Mesenchymal stem cell (in vitro differentiated cells and primary cell): ENCODE measurements around the gene CDHR2.

Experiments used
- DNase-seq: peaks from one replicate; pipeline ENCODE4 v3.0.0-alpha.2; 2013
- H2AFZ ChIP-seq: one replicate; pipeline ENCODE4 v1.6.1; 2013; ENCODE audit warnings: low read depth, mild to moderate bottlenecking, control low read depth, inconsistent platforms, low read length, moderate library complexity
- H2AK5ac ChIP-seq: 2 replicates; pipeline ENCODE4 v1.6.1; 2013; ENCODE audit warnings: low read length, moderate library complexity, mild to moderate bottlenecking, inconsistent platforms; ENCODE audit not compliant: severe bottlenecking
- H2BK120ac ChIP-seq: one replicate; pipeline ENCODE4 v1.6.1; 2013; ENCODE audit warnings: low read depth, mild to moderate bottlenecking, inconsistent platforms, low read length, moderate library complexity
- H2BK12ac ChIP-seq, 2 experiments: one replicate each; pipeline ENCODE4 v1.6.1; 2013; ENCODE audit warnings: inconsistent platforms in 2 of 2, low read length in 2 of 2, mild to moderate bottlenecking in 2 of 2, moderate library complexity in 2 of 2, control low read depth in 1 of 2
- H2BK15ac ChIP-seq: one replicate; pipeline ENCODE4 v1.6.1; 2013; ENCODE audit warnings: mild to moderate bottlenecking, low read depth, inconsistent platforms; ENCODE audit not compliant: poor library complexity, severe bottlenecking
- H2BK5ac ChIP-seq: 2 replicates; pipeline ENCODE4 v1.6.1; 2013; ENCODE audit warnings: low read depth, mild to moderate bottlenecking, low read length, control low read depth, inconsistent platforms; ENCODE audit not compliant: poor library complexity, severe bottlenecking
- H3K14ac ChIP-seq, 2 experiments: one replicate each; pipeline ENCODE4 v1.6.1; 2013; ENCODE audit warnings: inconsistent platforms in 2 of 2, low read length in 2 of 2, control low read depth in 1 of 2, mild to moderate bottlenecking in 1 of 2, moderate library complexity in 1 of 2
- H3K18ac ChIP-seq, 2 experiments: one replicate each; pipeline ENCODE4 v1.6.1; 2013; ENCODE audit warnings: inconsistent platforms in 2 of 2, low read length in 2 of 2, control low read depth in 1 of 2, low read depth in 1 of 2, mild to moderate bottlenecking in 1 of 2
- H3K23ac ChIP-seq, 2 experiments: one replicate each; pipeline ENCODE4 v1.6.1; 2013; ENCODE audit warnings: inconsistent platforms in 2 of 2, low read length in 2 of 2, mild to moderate bottlenecking in 2 of 2, moderate library complexity in 2 of 2, control low read depth in 1 of 2
- H3K27ac ChIP-seq: 2 replicates; pipeline ENCODE4 v1.5.1; 2013; ENCODE audit warnings: mild to moderate bottlenecking, moderate library complexity, low read length, control low read depth, inconsistent platforms; ENCODE audit not compliant: poor library complexity, severe bottlenecking
- H3K27me3 ChIP-seq, 2 experiments: 2 replicates each; pipeline versions ENCODE4 v1.6.1 to v1.7.0; 2013; ENCODE audit warnings: low read length in 2 of 2, mild to moderate bottlenecking in 2 of 2, moderate library complexity in 2 of 2, control low read depth in 1 of 2, inconsistent platforms in 1 of 2; ENCODE audit not compliant: control insufficient read depth in 1 of 2, insufficient read depth in 1 of 2
- H3K36me3 ChIP-seq, 2 experiments: 2 replicates each; pipeline versions ENCODE4 v1.6.1 to v1.7.0; 2013; ENCODE audit warnings: low read length in 2 of 2, control low read depth in 1 of 2, inconsistent platforms in 1 of 2, low read depth in 1 of 2, mild to moderate bottlenecking in 1 of 2; ENCODE audit not compliant: insufficient read depth in 2 of 2, control insufficient read depth in 1 of 2
- H3K4ac ChIP-seq, 2 experiments: one replicate each; pipeline ENCODE4 v1.6.1; 2013; ENCODE audit warnings: inconsistent platforms in 2 of 2, low read length in 2 of 2, mild to moderate bottlenecking in 2 of 2, moderate library complexity in 2 of 2, control low read depth in 1 of 2, low read depth in 1 of 2
- H3K4me1 ChIP-seq: 2 replicates; pipeline ENCODE4 v1.6.1; 2013; ENCODE audit warnings: low read depth, low read length, control low read depth; ENCODE audit not compliant: control insufficient read depth, insufficient read depth
- H3K4me2 ChIP-seq: 2 replicates; pipeline ENCODE4 v1.6.1; 2013; ENCODE audit warnings: low read length, mild to moderate bottlenecking, inconsistent platforms; ENCODE audit not compliant: poor library complexity, severe bottlenecking
- H3K4me3 ChIP-seq, 2 experiments: 2 replicates each; pipeline versions ENCODE4 v1.5.1 to v1.7.0; 2013; ENCODE audit warnings: low read length in 2 of 2, mild to moderate bottlenecking in 2 of 2, control low read depth in 1 of 2, low read depth in 1 of 2; ENCODE audit not compliant: insufficient read depth in 1 of 2
- H3K79me1 ChIP-seq: replicated peaks from 2 replicates; pipeline ENCODE4 v1.6.1; 2013; ENCODE audit warnings: mild to moderate bottlenecking, control low read depth, low read length, inconsistent platforms; ENCODE audit not compliant: poor library complexity, severe bottlenecking
- H3K9ac ChIP-seq: 2 replicates; pipeline ENCODE4 v1.7.0; 2013; ENCODE audit warnings: mild to moderate bottlenecking, low read length, moderate library complexity
- H3K9me3 ChIP-seq: 2 replicates; pipeline ENCODE4 v1.7.0; 2013; ENCODE audit warnings: mild to moderate bottlenecking, low read length; ENCODE audit not compliant: control insufficient read depth
- H4K8ac ChIP-seq: one replicate; pipeline ENCODE4 v1.6.1; 2013; ENCODE audit warnings: inconsistent platforms, mild to moderate bottlenecking, low read length, moderate library complexity
- H4K91ac ChIP-seq: one replicate; pipeline ENCODE4 v1.6.1; 2013; ENCODE audit warnings: mild to moderate bottlenecking, low read length, inconsistent platforms
- WGBS: methylation state at CpG from one replicate; pipeline ENCODE4 v1.1.7; 2013; ENCODE audit warnings: mixed read lengths; 5-methylcytosine and 5-hydroxymethylcytosine counted together

CDHR2 gene

DNA sequence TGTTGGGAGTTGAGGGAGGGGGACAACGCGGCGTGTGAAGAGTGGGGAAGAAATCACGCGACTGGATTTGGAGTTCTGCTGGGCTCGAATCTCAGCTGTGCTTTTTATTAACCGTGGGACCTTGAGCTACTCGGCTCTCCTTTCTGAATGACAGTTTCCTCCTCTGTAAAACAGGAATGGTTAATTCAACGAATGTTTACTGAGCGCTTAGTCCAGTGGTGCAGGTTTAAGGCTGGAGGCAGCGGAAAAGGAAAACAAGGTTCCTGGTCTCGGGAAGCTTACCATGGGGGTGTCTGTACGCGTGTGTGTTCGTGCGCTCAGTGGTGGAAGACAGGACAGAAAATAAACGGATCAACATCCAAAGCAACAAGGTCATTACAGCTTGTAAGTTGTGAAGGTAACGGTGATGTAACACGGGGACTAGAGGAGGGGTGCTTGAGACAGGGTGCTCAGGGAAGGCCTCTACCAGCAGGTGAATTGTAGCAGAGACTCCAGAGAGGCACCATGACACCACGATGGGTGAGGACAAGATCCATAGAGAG, 81.6 kb downstream of the CDHR2 start:
- Histone ChIP-seq H2BK12ac (no peak overlapping the region), H3K79me1 (no peaks in the 10 kb centered on the region), H3K4me1 (peaks cover 29% of the 10 kb centered on the region), H2AK5ac (no peak overlapping the region), H3K18ac (no peak overlapping the region), H2BK120ac (no peak overlapping the region), H3K4me3 (peak overlapping the region; percentile 36 to 74), H3K4ac (no peak overlapping the region), H2BK5ac (no peak overlapping the region), H3K9ac (peak overlapping the region; percentile 17), H3K27me3 (peaks cover 66 to 72% of the 10 kb centered on the region in 2 experiments), H2AFZ (no peak overlapping the region), H2BK15ac (no peak overlapping the region), H3K36me3 (no peaks in the 10 kb centered on the region), H4K91ac (no peak overlapping the region), H3K14ac (no peak overlapping the region), H3K9me3 (peaks cover 6% of the 10 kb centered on the region), H3K4me2 (peak overlapping the region; percentile 92), H4K8ac (no peak overlapping the region), H3K23ac (no peak overlapping the region), H3K27ac (no peak overlapping the region)
- 20% methylated on average over 20 of the region's 20 CpGs for WGBS
- DNase-seq = no peak

DNA sequence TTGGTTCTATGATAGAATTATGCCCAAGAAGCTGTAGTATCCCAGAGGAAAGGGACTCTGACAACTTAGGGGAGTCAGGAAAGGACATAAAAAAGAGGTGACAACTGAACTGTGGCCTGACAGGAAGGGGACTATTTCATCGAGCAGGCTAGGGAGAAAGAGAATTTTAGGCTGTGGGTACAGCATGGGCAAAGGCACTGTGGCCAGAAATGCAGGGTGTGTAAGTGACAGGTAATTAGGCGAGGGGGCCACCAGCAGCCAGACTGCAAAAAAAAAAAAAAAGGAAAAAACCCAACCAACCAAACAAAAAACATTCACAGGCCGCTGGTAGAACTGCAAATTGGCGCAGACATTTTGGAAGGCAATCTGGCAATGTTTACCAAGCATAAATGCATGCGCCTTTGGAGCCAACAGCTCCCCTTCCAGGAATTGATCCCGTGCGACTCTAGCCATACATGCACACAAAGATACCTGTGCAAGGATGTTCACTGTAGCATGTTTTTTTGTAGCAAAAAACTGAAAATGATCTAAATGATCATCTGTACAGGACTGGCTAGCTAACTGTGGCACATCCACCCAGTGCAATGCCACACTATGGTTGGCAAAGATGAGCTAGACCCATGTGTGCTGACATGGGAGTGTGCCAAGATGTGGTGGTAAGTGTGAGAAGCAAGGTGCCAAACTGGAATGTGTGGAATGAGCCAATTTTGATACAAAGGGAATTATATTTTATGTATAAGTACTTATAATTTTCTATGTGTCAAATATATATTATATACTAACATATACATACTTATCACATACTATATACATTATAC, 82.5 kb downstream of the CDHR2 start:
- WGBS = 90% methylated on average over 6 of the region's 7 CpGs
- Histone ChIP-seq H2BK5ac (no peak overlapping the region), H3K4me3 (no peak overlapping the region), H4K8ac (no peak overlapping the region), H3K4me1 (peaks cover 28% of the 10 kb centered on the region), H3K23ac (no peak overlapping the region), H4K91ac (no peak overlapping the region), H3K4me2 (no peak overlapping the region), H3K36me3 (no peaks in the 10 kb centered on the region), H2BK12ac (no peak overlapping the region), H2AFZ (no peak overlapping the region), H3K27me3 (peaks cover 68 to 77% of the 10 kb centered on the region in 2 experiments), H3K4ac (no peak overlapping the region), H2AK5ac (no peak overlapping the region), H3K9me3 (peaks cover 6% of the 10 kb centered on the region), H3K9ac (no peak overlapping the region), H2BK15ac (no peak overlapping the region), H3K14ac (no peak overlapping the region), H2BK120ac (no peak overlapping the region), H3K27ac (no peak overlapping the region), H3K79me1 (no peaks in the 10 kb centered on the region), H3K18ac (no peak overlapping the region)
- no peak for DNase-seq

DNA sequence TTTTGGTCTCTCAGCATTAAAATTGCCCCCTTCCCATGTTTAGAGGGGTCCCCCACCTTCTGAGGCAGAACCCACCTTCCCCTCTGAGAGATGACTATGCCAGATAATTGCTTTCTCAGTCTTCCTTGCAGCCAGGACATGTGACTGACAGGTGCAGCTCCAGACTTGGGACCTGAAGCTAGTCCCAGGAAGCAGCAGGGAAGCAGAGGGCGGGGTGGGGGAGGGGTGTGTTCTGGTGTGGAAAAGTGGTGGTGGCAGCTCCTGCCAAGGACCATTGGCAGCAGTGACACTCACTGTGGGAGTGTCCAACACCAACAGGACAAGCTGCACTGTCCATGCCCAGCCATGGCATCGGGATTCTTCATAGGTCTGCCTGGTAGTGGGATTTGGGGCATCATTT, 83.6 kb downstream of the CDHR2 start:
- no peak overlapping the region for H2BK5ac ChIP-seq
- H3K18ac ChIP-seq = no peak overlapping the region
- WGBS = 77% methylated on average over 2 of the region's 2 CpGs
- peaks cover 6% of the 10 kb centered on the region for H3K9me3 ChIP-seq
- no peak for DNase-seq
- no peaks in the 10 kb centered on the region for H3K79me1 ChIP-seq
- no peak overlapping the region for H3K4ac ChIP-seq
- peaks cover 72 to 80% of the 10 kb centered on the region in 2 experiments for H3K27me3 ChIP-seq
- H3K27ac ChIP-seq = no peak overlapping the region
- H3K14ac ChIP-seq = no peak overlapping the region
- H3K4me3 ChIP-seq = no peak overlapping the region
- H2BK15ac ChIP-seq = no peak overlapping the region
- no peak overlapping the region for H2AK5ac ChIP-seq
- H2BK12ac ChIP-seq = no peak overlapping the region
- H3K4me1 ChIP-seq = peaks cover 21% of the 10 kb centered on the region
- H3K23ac ChIP-seq = no peak overlapping the region
- no peak overlapping the region for H4K91ac ChIP-seq
- no peak overlapping the region for H3K9ac ChIP-seq
- H3K36me3 ChIP-seq = no peaks in the 10 kb centered on the region
- H4K8ac ChIP-seq = no peak overlapping the region
- H2BK120ac ChIP-seq = no peak overlapping the region
- H3K4me2 ChIP-seq = no peak overlapping the region
- H2AFZ ChIP-seq = no peak overlapping the region

DNA sequence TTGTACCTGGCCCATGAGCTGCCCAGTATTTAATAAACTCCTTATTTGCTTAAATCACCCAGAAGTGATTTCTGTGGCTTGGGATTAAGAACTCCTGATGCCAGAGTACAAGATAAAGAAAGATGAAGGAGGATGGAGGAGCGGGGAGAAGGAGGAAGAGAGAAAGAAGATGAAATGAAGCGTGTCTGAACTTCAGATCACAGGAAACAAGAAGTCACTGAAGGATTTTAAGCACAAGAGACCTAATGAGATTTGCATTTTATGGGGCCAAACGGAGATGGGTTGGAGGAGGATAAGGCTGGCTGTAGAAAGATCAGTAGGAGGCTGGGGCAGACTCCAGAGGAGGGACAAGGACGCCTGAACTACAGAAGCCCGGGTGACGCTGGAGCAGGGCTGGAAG, 84.5 kb downstream of the CDHR2 start:
- Histone ChIP-seq H4K91ac (no peak overlapping the region), H3K23ac (no peak overlapping the region), H3K27ac (no peak overlapping the region), H3K79me1 (no peaks in the 10 kb centered on the region), H3K9ac (no peak overlapping the region), H3K4me3 (no peak overlapping the region), H3K4me2 (no peak overlapping the region), H3K27me3 (peaks cover 73 to 83% of the 10 kb centered on the region in 2 experiments), H3K4ac (no peak overlapping the region), H3K9me3 (peaks cover 6% of the 10 kb centered on the region), H2BK15ac (no peak overlapping the region), H3K14ac (no peak overlapping the region), H3K36me3 (no peaks in the 10 kb centered on the region), H2BK5ac (no peak overlapping the region), H2AK5ac (no peak overlapping the region), H4K8ac (no peak overlapping the region), H2BK12ac (no peak overlapping the region), H2AFZ (no peak overlapping the region), H3K4me1 (peaks cover 20% of the 10 kb centered on the region), H3K18ac (no peak overlapping the region), H2BK120ac (no peak overlapping the region)
- WGBS = 40% methylated on average over 6 of the region's 6 CpGs
- DNase-seq = no peak
